Heart left ventricle (tissue), 16 donors: Measurements from ENCODE around the gene PFDN5. TPM values are rescaled to one million over a fixed set of nuclear protein-coding genes. Genes with fewer than 3 reads are reported as not detected.
A peak's percentile ranks its signal among the peaks of the same experiment; 100 is the strongest.

Experiments
- ATAC-seq, 4 donors: fragments of 200-7000 bp; cut with Tn5 transposase; one replicate each; pipeline ENCODE4 v1.9.1; 2020 to 2022; ENCODE audit warnings: moderate library complexity in 4 of 4, mild to moderate bottlenecking in 3 of 4, moderate number of reproducible peaks in 1 of 4
- DNase-seq, 5 donors: peaks; one replicate each; pipeline ENCODE4 v3.0.0-alpha.2; 2020
- H3K27ac ChIP-seq, 12 donors: fragments of 200-600 bp; sonication (generic) in 4 of 12; one replicate each; pipeline versions ENCODE4 v1.5.0 to v1.8.0; 2016 to 2022; ENCODE audit warnings: mild to moderate bottlenecking in 2 of 12
- H3K27me3 ChIP-seq, 9 donors: fragments of 200-600 bp; sonication (generic) in 2 of 9; one replicate each; pipeline versions ENCODE4 v1.5.1 to v1.8.0; 2016 to 2022; ENCODE audit warnings: mild to moderate bottlenecking in 3 of 9
- H3K36me3 ChIP-seq, 9 donors: fragments of 200-600 bp; sonication (generic) in 2 of 9; one replicate each; pipeline versions ENCODE4 v1.5.0 to v1.8.0; 2018 to 2022; ENCODE audit warnings: mild to moderate bottlenecking in 2 of 9
- H3K4me1 ChIP-seq, 12 donors: fragments of 200-600 bp; sonication (generic) in 4 of 12; one replicate each; pipeline versions ENCODE4 v1.5.0 to v1.8.0; 2016 to 2022; ENCODE audit warnings: mild to moderate bottlenecking in 3 of 12
- H3K4me3 ChIP-seq, 12 donors: fragments of 200-600 bp; sonication (generic) in 4 of 12; one replicate each; pipeline versions ENCODE4 v1.5.0 to v1.8.0; 2017 to 2022; ENCODE audit warnings: mild to moderate bottlenecking in 9 of 12, moderate library complexity in 4 of 12
- H3K9me3 ChIP-seq, 12 donors: fragments of 200-600 bp; sonication (generic) in 4 of 12; one replicate each; pipeline versions ENCODE4 v1.5.0 to v1.8.0; 2016 to 2022; ENCODE audit warnings: mild to moderate bottlenecking in 1 of 12
- CTCF ChIP-seq, 12 donors: fragments of 200-600 bp; sonication (generic) in 4 of 12; IDR thresholded peaks; one replicate each; pipeline versions ENCODE4 v1.5.0 to v1.8.0; 2018 to 2022; ENCODE audit warnings: antibody characterized with exemption in 12 of 12, mild to moderate bottlenecking in 5 of 12
- POLR2A ChIP-seq, 2 donors: fragments of 450-650 bp; IDR thresholded peaks; one replicate each; pipeline ENCODE4 v1.6.1; 2017; ENCODE audit warnings: antibody characterized with exemption in 2 of 2, mild to moderate bottlenecking in 2 of 2, moderate library complexity in 2 of 2
- WGBS, 4 donors: extraction: QIAGEN DNeasy Blood & Tissue Kit in 2 of 4; methylation state at CpG; one replicate each; pipeline versions ENCODE4 v1.1.5 to v1.1.7; 2013 to 2018; 5-methylcytosine and 5-hydroxymethylcytosine counted together
- intact Hi-C, 10 donors: fragments of 100-400 bp; cut with DNase I; formaldehyde crosslinking; loops; one replicate each; pipeline versions ENCODE4 v1.11.1 to v1.14.2; 2022
- polyA plus RNA-seq, 2 donors: library from polyadenylated mRNA; stranded (reverse); fragments of 200-250 nt; gene quantifications; one replicate each; pipeline ENCODE4 v1.2.3, GENCODE V29; 2013
- total RNA-seq, 9 donors: library from RNA; depleted of rRNA in 2 of 9; stranded (reverse); fragments of >200 nt in 2 of 9; fragmentation: NEBNext Ultra II Directional in 3 of 9; extraction: Animal tissue kit (Norgen Biotek cat#: 25700) in 3 of 9; gene quantifications; one replicate each; pipeline versions ENCODE4 v1.1.0 to v1.2.4, GENCODE V29; 2016 to 2023
- donor health status: ischemic (EF 13 %, LVEDD 7.1; RV severe dilation, severe dysfunction).
- donor health status: healthy with polysubstance abuse.
- donor health status: DM: no; HTN: yes; CAD: no.
- donor health status: DM: no; HTN: no; CAD: no.
- donor health status: ischemic (EF 25% LVEDD 6.9; RV normal size, moderate dysfunction).
- donor health status: ischemic (EF 25% LVEDD 5.7; RV mildly dilated, moderate dysfunction).
- donor health status: healthy.
- donor health status: DM: yes; HTN: yes; CAD: no.
- donor health status: ischemic (EF 35%, LVEDD 5.7; RV mildly dilated, moderate dysfunction).
- donor health status: nonischemic (EF 11% LVEDD 7.7; RV severe dilation, severe dysfunction).
- donor health status: DM: yes; HTN: yes; CAD: no.
- donor health status: PGD.
- donor health status: ischemic (EF 29% LVEDD 5.4; RV normal size, mild dysfunction).
- donor health status: nonischemic (EF 23%, LVEDD 6.1; RV moderate dilation, normal function).

PFDN5 gene
- total and polyA plus RNA-seq, 11 donors, result 289 to 979 (median 360) TPM

DNA sequence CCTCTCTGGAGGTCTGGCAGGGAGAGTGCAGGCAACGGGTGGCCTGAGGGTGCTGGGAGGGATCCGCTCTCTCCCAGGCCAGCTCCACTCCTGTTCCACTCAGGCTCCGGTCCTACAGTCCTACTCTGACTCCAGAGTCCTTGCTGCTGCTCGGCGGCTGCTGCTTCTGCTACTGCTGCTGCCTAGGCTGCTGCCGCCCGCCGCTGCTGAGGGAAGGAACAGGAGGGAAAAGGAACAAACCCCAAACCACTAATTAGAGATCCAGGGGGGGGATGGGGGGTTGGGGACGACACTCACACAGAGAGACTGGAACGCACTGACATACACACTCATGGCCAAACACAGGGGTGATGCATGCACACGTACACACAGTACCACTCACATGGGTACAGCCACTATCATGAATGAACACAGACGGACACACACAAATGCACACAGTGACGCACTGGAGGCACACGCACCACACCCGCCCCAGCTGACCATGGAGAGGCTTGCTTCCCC, 40.9 kb downstream of the PFDN5 start, which contains the start of gene SP7:
Gene SP7 (minus strand): TSS at position 174 of the 501 bp plus-strand sequence. CDS start 708 bp downstream, outside the sequence.
- Histone ChIP-seq H3K4me3 (no peak within 1 kb of the TSS), H3K36me3 (no peaks in the 10 kb centered on the region), H3K4me1 (peaks cover 0 to 8% (median 0%) of the 10 kb centered on the region in 12 donors), H3K27ac (no peak within 1 kb of the TSS), H3K27me3 (peaks cover 0 to 29% (median 6%) of the 10 kb centered on the region in 9 donors), H3K9me3 (no peaks in the 10 kb centered on the region)
- 61 to 74% (median 67%) methylated on average over 10 to 15 of the region's 15 CpGs for WGBS, 4 donors
- intact Hi-C loops, result no loop called here
- ATAC-seq (no peak), DNase-seq (no peak)
- TF ChIP-seq CTCF (IDR thresholded peaks at IDR 0.05), result no peak
- TF ChIP-seq POLR2A (IDR thresholded peaks at IDR 0.05), result no peak

DNA sequence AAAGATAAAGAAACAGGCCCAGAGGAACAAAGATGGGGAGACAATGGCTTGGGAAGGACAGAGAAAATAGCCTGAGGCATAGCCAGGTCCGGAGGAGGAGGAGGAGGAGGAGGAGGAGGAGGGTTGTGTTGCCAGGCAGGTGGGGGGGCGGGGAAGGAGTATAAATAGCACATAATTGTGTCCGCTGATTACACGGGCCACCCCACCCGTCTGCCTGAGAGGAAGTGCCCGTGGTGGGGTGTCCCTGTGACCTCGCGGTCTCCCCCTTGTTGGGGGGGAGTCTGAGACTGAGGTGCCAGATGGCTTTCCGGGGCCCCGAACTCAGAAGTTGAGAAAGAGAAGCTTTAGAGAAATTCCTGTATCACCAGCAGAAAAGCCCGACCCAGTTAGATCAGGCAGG, 42.7 kb downstream of the PFDN5 start:
- ATAC-seq (peak in 1 of 4 donors; percentile 35), DNase-seq (no peak)
- Histone ChIP-seq H3K27me3 (peaks cover 0 to 24% (median 6%) of the 10 kb centered on the region in 9 donors), H3K4me3 (no peak overlapping the region), H3K9me3 (no peaks in the 10 kb centered on the region), H3K27ac (no peak overlapping the region), H3K36me3 (no peaks in the 10 kb centered on the region), H3K4me1 (peaks cover 0 to 8% (median 0%) of the 10 kb centered on the region in 12 donors)
- WGBS, 4 donors, result 21 to 27% (median 23%) methylated on average over 10 to 11 of the region's 11 CpGs
- intact Hi-C loops, result no loop called here
- TF ChIP-seq CTCF (IDR thresholded peaks at IDR 0.05) (no peak), POLR2A (IDR thresholded peaks at IDR 0.05) (no peak)

DNA sequence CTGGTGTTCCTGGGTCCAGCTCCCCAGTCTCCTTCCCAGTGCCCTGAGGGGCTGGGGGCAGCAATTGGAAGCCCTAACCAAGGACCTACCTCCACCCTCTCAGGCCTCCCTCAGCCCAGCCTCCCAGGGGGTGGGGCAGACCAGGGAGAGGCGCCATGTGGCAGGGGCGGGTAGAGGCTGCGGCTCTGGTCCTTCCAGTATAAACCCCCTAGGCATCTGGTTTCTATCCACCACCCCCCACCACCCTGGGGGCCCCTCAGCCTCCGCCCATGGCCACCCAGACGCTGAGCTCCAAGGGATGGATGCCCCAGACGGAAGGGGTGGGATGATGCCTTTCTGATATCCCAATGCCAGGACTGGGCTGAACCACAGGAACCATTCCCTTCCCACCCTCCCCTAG, 43.6 kb downstream of the PFDN5 start:
- H3K4me1 ChIP-seq, result peaks cover 0 to 8% (median 0%) of the 10 kb centered on the region in 12 donors
- no peak overlapping the region for H3K4me3 ChIP-seq
- H3K36me3 ChIP-seq, result no peaks in the 10 kb centered on the region
- peaks cover 0 to 24% (median 6%) of the 10 kb centered on the region in 9 donors for H3K27me3 ChIP-seq
- WGBS, 4 donors, result 70 to 81% (median 71%) methylated on average over 5 to 6 of the region's 6 CpGs; no CpG with 5 or more reads in 1 of the 4 donors
- H3K9me3 ChIP-seq, result no peaks in the 10 kb centered on the region
- intact Hi-C loops, result no loop called here
- no peak overlapping the region for H3K27ac ChIP-seq
- DNase-seq (no peak), ATAC-seq (no peak)
- TF ChIP-seq POLR2A (IDR thresholded peaks at IDR 0.05) (no peak), CTCF (IDR thresholded peaks at IDR 0.05) (no peak)

- peaks cover 0 to 24% (median 6%) of the 10 kb centered on the region in 9 donors for H3K27me3 ChIP-seq
- WGBS, 4 donors, result 85 to 88% (median 86%) methylated on average over 8 to 9 of the region's 9 CpGs
- no peaks in the 10 kb centered on the region for H3K36me3 ChIP-seq
- intact Hi-C loops, result loop anchor here in 1 of 10 donors (2.0 kb wide), 1 partner anchor 14 kb away; no protein-coding TSS in a partner anchor
- H3K9me3 ChIP-seq, result no peaks in the 10 kb centered on the region
- no peak for ATAC-seq
- H3K4me1 ChIP-seq, result peaks cover 0 to 20% (median 5%) of the 10 kb centered on the region in 12 donors
- DNase-seq, result no peak
- TF ChIP-seq POLR2A (IDR thresholded peaks at IDR 0.05) (no peak), CTCF (IDR thresholded peaks at IDR 0.05) (no peak)
- H3K4me3 ChIP-seq, result no peak overlapping the region
- H3K27ac ChIP-seq, result no peak overlapping the region
Measured at GRCh38 chr12:53340398-53340797, 45.1 kb downstream of the PFDN5 start.
